NCI-H446 treated with DMSO at 0.1 percent for 48 hours (cell line): ENCODE results near the gene UTP3.
"Not testable (repeated sequence)": the region's sequence is repeated elsewhere in the genome, so short reads cannot be mapped to it uniquely, and the experiment has no call there.

Experiments used
- DNase-seq: peaks from one replicate; lab custom pipeline; 2025; lab: John Stamatoyannopoulos, UW

The UTP3 gene

GRCh38 chr4:70715097-70715496 lies 26.8 kb downstream of the UTP3 start:
- no peak for DNase-seq

GRCh38 chr4:70718811-70719604 lies 30.7 kb downstream of the UTP3 start:
- no peak for DNase-seq

GRCh38 chr4:70721747-70722146 lies 33.4 kb downstream of the UTP3 start, which contains the start of gene RUFY3:
Gene RUFY3, plus strand, starts transcription at chr4:70721964. Its CDS starts 610 bp downstream, at chr4:70722574.
- peak; percentile 89 for DNase-seq

- no peak for DNase-seq
Observed at GRCh38 chr4:70722199-70722791, 34.0 kb downstream of the UTP3 start.

- no peak for DNase-seq
Observed at GRCh38 chr4:70724463-70724862, 36.1 kb downstream of the UTP3 start.

GRCh38 chr4:70725633-70726032 lies 37.3 kb downstream of the UTP3 start:
- DNase-seq, result no peak

GRCh38 chr4:70726515-70726914 lies 38.2 kb downstream of the UTP3 start:
- DNase-seq, result not testable (repeated sequence)

GRCh38 chr4:70728091-70728490 lies 39.8 kb downstream of the UTP3 start:
- DNase-seq, result no peak

- not testable (repeated sequence) for DNase-seq
Observed at GRCh38 chr4:70732878-70733277, 44.5 kb downstream of the UTP3 start.

- no peak for DNase-seq
Observed at GRCh38 chr4:70734168-70734954, 46.0 kb downstream of the UTP3 start.

- no peak for DNase-seq
Observed at GRCh38 chr4:70734971-70735370, 46.6 kb downstream of the UTP3 start.

- not testable (repeated sequence) for DNase-seq
Observed at GRCh38 chr4:70735915-70736314, 47.6 kb downstream of the UTP3 start.

- DNase-seq, result no peak
Observed at GRCh38 chr4:70737006-70737405, 48.7 kb downstream of the UTP3 start.

- DNase-seq, result no peak
Observed at GRCh38 chr4:70737409-70737808, 49.1 kb downstream of the UTP3 start.

GRCh38 chr4:70739496-70740337 lies 51.4 kb downstream of the UTP3 start:
- no peak for DNase-seq
